8988T (cell line): Measurements from ENCODE around the gene IGF1R.

ENCODE experiments used
- DNase-seq: peaks from one replicate; pipeline ENCODE4 v3.0.0; 2011

IGF1R gene

GRCh38 chr15:98753726-98754656 is 105.7 kb downstream of the IGF1R start:
- no peak for DNase-seq

DNA sequence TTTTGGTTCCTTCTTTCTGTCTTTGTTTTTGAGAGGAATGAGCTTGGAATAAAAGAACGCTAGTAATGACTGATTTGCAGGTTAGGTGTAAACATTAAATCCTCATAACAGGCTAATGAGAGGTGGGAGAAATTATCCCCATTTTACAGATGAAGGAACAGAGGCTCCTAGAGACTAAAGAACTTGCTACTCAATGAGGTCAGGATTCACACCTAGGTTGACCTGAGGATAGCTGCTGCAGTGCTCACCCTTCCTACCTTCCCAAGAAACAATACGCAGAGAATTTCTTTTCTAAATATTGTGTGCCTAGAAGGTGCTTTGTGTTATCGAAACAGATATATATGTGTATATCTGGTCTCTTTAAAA is 106.3 kb downstream of the IGF1R start:
- no peak for DNase-seq

GRCh38 chr15:98755138-98755537 is 106.8 kb downstream of the IGF1R start:
- no peak for DNase-seq

GRCh38 chr15:98755781-98756180 is 107.4 kb downstream of the IGF1R start:
- DNase-seq = no peak

DNA sequence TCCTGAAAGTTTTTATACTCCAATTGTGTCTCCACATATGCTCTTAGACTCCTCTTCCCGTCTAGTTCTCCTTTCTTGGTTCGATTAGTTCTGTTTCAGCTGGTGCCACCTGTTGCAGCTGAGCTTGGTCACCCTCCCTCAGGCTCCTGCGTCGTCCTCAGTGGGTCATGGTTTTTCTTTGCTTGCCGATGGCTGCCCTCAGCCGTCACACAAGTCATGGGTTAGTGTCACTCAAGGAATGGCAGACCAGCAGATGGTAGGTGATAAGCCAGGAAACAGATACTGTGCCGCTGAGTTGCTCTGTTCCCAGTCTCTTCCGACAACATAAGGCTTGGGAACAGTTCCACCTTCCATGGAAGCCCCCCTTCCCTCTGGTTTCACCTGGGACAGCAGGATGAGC is 109.9 kb downstream of the IGF1R start:
- DNase-seq = no peak

DNA sequence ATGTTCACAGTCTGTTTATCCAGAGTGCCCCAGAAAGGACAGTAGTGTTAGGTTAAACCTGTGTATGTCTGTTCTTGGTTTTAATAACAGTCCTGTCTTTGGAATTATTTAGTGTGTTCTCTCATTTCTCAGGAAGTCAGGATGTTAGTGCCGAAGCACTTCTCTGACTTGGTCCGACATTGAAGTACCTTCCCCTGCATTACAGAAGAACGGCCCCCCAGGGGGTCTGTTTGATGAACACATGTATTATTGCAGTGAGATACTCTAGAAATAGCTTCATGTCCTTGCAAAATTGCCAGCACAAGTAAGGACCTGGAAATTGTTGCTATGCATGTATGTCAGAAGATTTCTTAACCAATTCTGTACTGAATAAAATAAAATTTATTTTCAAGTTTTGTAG is 110.9 kb downstream of the IGF1R start:
- DNase-seq = no peak

DNA sequence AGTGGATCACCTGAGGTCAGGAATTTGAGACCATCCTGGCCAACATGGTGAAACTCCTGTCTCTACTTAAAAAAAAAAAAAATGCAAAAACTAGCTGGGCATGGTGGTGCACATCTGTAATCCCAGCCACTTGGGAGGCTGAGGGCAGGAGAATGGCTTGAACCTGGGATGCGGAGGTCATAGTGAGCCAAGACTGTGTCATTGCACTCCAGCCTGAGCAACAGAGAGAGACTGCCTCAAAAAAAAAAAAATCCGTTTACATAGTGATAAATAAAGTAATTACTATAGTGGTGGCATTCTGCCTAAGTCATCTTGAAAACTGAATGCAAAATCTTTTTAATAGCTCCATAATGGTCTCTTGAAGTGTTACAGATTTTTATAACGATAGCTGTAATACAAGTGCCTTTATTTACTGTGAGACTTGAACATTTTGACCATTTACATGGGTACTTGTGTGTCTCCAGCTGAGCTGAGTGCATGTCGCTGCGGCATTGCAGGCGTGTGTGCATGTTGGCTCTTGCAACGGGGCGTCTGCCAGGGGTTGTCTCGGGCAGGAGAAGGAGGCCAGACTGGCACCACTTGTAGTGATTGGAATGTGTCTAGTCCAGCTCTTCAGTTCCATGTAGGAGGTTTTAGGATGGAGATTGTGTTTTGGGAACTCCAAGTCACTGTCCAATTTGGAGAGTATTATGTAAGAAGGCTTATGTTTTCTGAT is 111.9 kb downstream of the IGF1R start:
- no peak for DNase-seq

DNA sequence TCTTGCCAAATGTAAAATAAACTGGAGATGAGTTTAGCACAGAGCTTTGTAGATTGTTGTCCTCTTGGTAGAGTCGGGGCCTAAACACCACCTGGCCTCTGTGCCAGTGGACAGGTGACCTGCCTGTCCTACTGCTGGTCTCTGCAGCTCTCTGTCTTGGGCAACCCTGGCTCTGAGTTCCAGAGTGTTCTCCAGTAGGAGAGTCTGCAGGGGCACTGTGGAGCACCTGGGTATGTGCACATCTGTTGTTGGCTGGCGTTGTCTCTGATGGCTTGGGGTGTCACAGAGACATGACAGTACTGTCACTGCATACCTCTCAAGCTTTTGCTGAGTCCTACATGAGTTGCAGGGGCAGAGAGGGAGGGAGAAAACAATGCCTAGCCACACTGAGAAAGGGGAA is 112.6 kb downstream of the IGF1R start:
- DNase-seq = no peak

DNA sequence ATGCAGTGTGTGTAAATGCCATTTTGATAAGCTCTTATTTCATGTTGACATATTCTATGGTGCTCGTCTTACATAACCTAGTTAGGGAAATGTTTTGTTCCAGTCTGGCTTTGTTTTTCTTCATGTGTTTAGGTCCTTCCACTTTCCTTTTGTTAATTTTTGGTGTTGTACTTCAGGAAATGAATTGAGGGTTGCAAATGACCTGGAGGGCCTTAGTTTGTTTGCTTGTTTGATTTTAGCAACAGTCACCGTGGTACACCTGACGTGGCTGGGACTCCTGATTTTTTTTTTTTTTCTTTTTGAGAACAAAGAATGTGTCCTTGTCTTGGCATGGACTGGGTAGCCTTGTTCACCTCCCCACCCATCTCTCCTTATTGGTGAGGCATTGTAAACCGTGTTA is 114.8 kb downstream of the IGF1R start:
- no peak for DNase-seq

GRCh38 chr15:98764291-98764690 is 116.0 kb downstream of the IGF1R start:
- no peak for DNase-seq

DNA sequence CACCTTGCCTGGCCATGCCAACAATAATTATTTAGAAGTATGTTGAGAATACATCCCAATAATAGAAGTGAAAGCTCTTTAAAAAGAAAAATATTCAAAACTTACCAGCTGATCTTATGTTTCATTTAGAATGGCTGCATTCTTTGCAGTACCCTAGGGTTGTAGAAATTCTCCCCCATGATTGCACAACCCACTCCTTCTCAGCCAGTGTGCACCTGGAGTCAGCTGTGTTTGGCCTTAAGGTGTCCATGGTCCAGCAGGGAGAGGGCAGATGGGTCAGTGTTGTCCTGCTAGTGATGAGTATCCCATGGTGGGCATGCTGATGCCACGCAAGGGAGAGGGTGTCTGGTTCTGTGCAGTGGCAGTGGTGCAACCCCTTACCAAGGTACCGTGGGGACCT is 117.3 kb downstream of the IGF1R start:
- no peak for DNase-seq

DNA sequence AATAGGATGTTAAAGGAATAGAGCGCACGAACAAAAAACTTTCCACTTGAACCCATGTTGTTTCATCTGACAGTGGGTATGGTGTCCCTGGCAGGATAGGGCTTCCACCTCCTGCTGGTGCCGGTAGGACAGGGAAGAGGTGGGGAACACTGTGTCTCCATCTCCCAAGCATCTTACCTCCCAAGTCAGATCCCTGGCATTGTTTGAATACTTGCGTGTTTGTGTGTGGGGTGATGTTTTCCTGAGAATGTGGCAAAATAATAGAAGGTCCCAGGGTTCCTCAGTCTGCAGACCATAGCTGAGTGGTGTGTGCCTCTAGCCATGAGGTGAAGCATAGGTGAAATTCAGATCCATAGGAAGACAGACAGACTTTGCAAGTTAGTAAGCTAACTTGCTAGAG is 119.4 kb downstream of the IGF1R start:
- DNase-seq = no peak

GRCh38 chr15:98769867-98770266 is 121.5 kb downstream of the IGF1R start:
- DNase-seq = no peak

- no peak for DNase-seq
These were observed 122.6 kb downstream of the IGF1R start for GRCh38 chr15:98770984-98771383.

DNA sequence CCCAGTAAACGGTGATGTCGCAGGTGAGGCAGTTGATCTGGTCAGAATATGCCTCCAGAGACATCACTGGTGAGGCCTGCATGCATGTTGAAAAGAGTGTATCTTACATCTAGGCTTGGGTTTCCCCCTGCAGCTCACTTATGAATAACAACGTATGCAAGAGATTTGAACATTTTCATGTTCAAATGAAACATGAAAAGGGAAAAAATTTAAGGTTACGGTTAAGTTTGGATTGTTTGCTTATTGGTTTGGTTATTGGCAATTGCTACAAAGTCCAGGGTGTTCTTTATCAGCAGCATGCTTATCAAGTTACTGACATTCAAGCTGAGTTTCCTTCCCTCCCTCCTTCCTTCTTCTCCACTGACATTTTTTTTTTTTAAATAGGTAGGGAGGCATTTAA is 123.2 kb downstream of the IGF1R start:
- DNase-seq = no peak

DNA sequence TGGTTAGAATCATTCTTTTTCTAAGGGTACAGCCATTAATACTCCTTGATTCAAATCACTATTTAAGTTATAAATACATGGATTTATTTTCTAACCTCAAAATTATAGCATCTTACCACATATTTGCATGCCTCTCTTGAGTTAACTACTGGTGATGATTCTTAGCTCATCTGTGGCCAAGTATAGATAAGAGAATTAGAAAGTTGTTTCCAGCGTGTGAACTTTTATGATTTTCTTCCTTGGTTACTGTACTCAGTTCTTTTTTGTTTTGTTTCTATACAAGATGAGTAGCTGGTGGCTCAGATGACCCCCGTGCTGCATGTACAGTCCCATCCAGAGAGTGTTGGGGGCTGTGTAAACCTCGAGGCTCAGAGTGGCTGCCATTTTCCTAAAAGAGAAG is 124.6 kb downstream of the IGF1R start:
- no peak for DNase-seq

GRCh38 chr15:98773616-98774015 is 125.3 kb downstream of the IGF1R start:
- no peak for DNase-seq

GRCh38 chr15:98774756-98775497 is 126.6 kb downstream of the IGF1R start:
- no peak for DNase-seq

- DNase-seq = no peak
These were observed 127.3 kb downstream of the IGF1R start for GRCh38 chr15:98775498-98776230.

DNA sequence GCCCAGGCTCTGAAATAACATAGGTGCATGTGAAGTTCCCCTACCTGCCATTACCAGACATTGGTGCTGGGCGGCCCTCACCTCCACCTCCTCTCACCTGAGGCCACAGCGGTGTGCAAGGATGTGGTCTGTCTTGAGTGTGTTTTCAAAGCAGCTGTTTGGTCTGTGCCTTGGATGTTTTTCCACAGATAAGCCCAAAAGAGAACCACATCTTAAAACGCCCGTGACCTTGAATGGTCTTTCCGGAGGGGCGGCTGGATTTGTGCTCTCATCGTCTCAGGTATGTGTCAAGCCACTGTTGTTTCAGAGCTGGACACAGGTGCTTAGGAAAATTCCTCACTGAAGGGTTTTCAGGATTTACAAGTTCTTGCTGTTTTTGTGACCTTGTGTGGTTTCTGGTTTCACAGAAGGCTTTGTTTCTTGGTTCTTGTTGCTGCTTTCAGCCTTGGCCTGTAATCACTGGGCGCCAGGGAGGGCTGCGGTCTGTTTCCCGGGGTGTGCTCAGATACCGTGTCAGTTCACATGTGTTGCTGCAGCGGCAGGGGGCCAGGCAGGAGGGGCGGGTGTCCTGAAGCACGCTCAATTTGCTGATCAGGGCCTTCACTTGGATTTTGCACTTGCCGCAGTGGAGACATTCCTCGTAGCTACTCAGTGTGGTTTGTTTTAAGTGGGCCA is 128.4 kb downstream of the IGF1R start:
- DNase-seq = no peak

DNA sequence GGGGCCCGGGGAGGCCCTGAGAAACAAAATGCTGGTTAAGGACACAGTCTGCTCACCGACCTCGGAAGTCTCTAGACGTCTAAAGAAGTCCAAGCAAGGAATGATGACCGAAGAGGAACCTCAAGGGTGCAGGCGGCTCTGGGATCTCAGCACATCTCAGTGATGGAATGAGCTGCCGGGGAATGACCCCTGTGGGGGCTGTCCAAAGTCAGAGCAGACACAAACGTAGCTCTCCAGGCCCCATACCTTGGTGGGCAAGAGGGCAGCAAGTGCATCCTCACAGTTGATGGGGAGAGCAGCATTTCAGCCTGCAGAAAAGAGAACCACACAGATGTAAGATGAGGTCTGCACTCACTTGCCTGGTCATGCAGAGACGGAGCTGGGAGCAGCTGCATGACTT is 129.1 kb downstream of the IGF1R start:
- no peak for DNase-seq

GRCh38 chr15:98778263-98778959 is 130.1 kb downstream of the IGF1R start:
- no peak for DNase-seq
